ENCODE measurements around the gene SYNPR. TPM values are rescaled to one million over a fixed set of nuclear protein-coding genes. Genes with fewer than 3 reads are reported as not detected.

The SYNPR gene
- total RNA-seq, 1 experiment from 2014 or later: 0.17 TPM

DNA sequence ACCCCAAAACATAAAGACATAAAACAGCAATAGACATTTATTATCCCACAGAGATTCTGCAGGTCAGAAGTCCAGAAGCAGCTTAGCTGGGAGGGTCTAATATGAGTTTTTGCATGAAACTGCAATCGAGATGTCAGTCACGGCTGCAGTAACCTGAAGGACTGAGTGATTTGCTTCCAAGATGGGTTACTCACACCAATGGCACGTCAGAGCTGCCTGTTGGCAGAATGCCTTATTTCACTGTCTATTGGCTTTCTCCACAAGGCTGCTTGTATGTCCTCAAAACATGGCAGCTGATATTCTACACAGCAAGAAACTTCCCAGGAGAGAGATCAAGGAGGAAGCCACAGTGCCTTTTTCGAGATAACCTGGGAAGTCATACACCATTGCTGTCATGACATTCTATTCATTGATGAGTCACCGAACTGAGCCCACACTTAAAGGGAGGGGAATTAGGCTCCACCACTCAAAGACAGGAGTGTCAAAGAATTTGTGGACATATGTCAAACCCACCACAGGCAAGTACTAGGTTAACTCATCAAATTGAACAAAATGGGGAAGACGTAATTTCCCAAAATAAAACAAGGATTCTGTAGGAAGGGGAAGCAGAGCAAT, 122.2 kb downstream of the SYNPR start:
- no peak for DNase-seq
- Histone ChIP-seq H2BK15ac (ENCODE audit: low read depth, low read length) (no peak overlapping the region), H2AFZ (ENCODE audit: low read length) (no peak overlapping the region), H3K56ac (ENCODE audit: insufficient read length, low read depth, low read length) (no peak overlapping the region), H3K79me2 (ENCODE audit: insufficient read depth, low read length) (no peaks in the 10 kb centered on the region), H3K9me3 (ENCODE audit: control insufficient read depth, low read depth, low read length) (no peaks in the 10 kb centered on the region), H3K79me1 (ENCODE audit: insufficient read depth, low read depth, low read length, poor library complexity, severe bottlenecking) (no peaks in the 10 kb centered on the region), H2AK5ac (ENCODE audit: insufficient read length, low read length) (no peak overlapping the region), H3K18ac (ENCODE audit: insufficient read length, low read depth, low read length) (no peak overlapping the region), H3K4me2 (ENCODE audit: insufficient read depth, insufficient read length, low read length) (no peak overlapping the region), H3K4me1 (ENCODE audit: insufficient read depth, low read length) (no peaks in the 10 kb centered on the region), H2BK5ac (ENCODE audit: insufficient read length, low read length) (no peak overlapping the region), H2BK20ac (ENCODE audit: low read depth, low read length, poor library complexity, severe bottlenecking) (no peak overlapping the region), H2BK12ac (ENCODE audit: insufficient read length, low read depth, low read length) (no peak overlapping the region), H4K20me1 (ENCODE audit: control insufficient read depth, insufficient read depth, insufficient read length) (no peaks in the 10 kb centered on the region), H4K8ac (replicated peaks; ENCODE audit: insufficient read length, low read depth, low read length) (no peak overlapping the region), H3K14ac (ENCODE audit: insufficient read depth, low read length) (no peak overlapping the region), H3K27ac (ENCODE audit: insufficient read length, low read depth, low read length) (no peak overlapping the region), H4K5ac (ENCODE audit: insufficient read length, low read depth, low read length) (no peak overlapping the region), H4K91ac (ENCODE audit: insufficient read length, low read depth, low read length) (no peak overlapping the region), H3K27me3 (ENCODE audit: insufficient read depth, low read length) (no peaks in the 10 kb centered on the region), H3K9ac (ENCODE audit: extremely low read depth, insufficient read length, low read length) (no peak overlapping the region), H3K4ac (ENCODE audit: low read depth, low read length) (no peak overlapping the region), H2BK120ac (ENCODE audit: low read depth, low read length, poor library complexity, severe bottlenecking) (no peak overlapping the region), H3K23me2 (ENCODE audit: insufficient read length, low read depth, low read length, poor library complexity, severe bottlenecking) (no peaks in the 10 kb centered on the region), H3K23ac (ENCODE audit: insufficient read length, low read depth, low read length) (no peak overlapping the region), H3T11ph (ENCODE audit: low read length) (no peak overlapping the region)
- peaks cover 3 to 12% (median 5%) of the 10 kb centered on the region in 3 experiments; a peak in 5 of 7 replicates for H3K36me3 Mint-ChIP-seq (ENCODE audit: insufficient read depth in 1 of 3, low read depth in 3 of 3)
- no peak overlapping the region for H3K4me3 Mint-ChIP-seq
- H3K27me3 Mint-ChIP-seq (ENCODE audit: low read depth): peaks cover 3% of the 10 kb centered on the region; the same call in 1 of the 2 replicates
- H3K27ac Mint-ChIP-seq: no peak overlapping the region
- peaks cover 7 to 10% of the 10 kb centered on the region in 2 experiments for H3K9me3 Mint-ChIP-seq
- WGBS (ENCODE audit: extremely low coverage, insufficient read length, low lambda C conversion rate): no CpG with 5 or more reads among the region's 6 CpGs
- no peaks in the 10 kb centered on the region for H3K4me1 Mint-ChIP-seq
- TF ChIP-seq, protein P1, sequence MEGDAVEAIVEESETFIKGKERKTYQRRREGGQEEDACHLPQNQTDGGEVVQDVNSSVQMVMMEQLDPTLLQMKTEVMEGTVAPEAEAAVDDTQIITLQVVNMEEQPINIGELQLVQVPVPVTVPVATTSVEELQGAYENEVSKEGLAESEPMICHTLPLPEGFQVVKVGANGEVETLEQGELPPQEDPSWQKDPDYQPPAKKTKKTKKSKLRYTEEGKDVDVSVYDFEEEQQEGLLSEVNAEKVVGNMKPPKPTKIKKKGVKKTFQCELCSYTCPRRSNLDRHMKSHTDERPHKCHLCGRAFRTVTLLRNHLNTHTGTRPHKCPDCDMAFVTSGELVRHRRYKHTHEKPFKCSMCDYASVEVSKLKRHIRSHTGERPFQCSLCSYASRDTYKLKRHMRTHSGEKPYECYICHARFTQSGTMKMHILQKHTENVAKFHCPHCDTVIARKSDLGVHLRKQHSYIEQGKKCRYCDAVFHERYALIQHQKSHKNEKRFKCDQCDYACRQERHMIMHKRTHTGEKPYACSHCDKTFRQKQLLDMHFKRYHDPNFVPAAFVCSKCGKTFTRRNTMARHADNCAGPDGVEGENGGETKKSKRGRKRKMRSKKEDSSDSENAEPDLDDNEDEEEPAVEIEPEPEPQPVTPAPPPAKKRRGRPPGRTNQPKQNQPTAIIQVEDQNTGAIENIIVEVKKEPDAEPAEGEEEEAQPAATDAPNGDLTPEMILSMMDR (conservative IDR thresholded peaks at IDR 0.05): no peak

All from H9 (cell line).